GM12878 (cell line): ENCODE results near the gene ARRB2. TPM values are rescaled to one million over a fixed set of nuclear protein-coding genes. Genes with fewer than 3 reads are reported as not detected.
A peak's percentile ranks its signal among the peaks of the same experiment; 100 is the strongest.

Source experiments
- ATF2 ChIP-seq: IDR thresholded peaks from 2 replicates; pipeline ENCODE4 v1.6.1; 2012; ENCODE audit warnings: low read length, inconsistent platforms
- BCL11A ChIP-seq: IDR thresholded peaks from 2 replicates; pipeline ENCODE4 v1.6.1; 2011; ENCODE audit warnings: low read depth, low read length
- CBX5 ChIP-seq: sonication (generic); IDR thresholded peaks from 2 replicates; pipeline ENCODE4 v1.6.1; 2016; ENCODE audit warnings: low read depth, moderate library complexity, mild to moderate bottlenecking, inconsistent platforms
- E2F8 ChIP-seq: fragments of 450-650 bp; IDR thresholded peaks from 2 replicates; pipeline ENCODE4 v1.6.1; 2018; ENCODE audit warnings: mild to moderate bottlenecking, low read depth, moderate library complexity; ENCODE audit not compliant: partially characterized antibody
- HDGF ChIP-seq: fragments of 450-650 bp; IDR thresholded peaks from 2 replicates; pipeline ENCODE4 v1.6.1; 2016; ENCODE audit warnings: antibody characterized with exemption
- JUNB ChIP-seq: IDR thresholded peaks from 2 replicates; pipeline ENCODE4 v1.6.1; 2016; ENCODE audit warnings: antibody characterized with exemption, mild to moderate bottlenecking
- KLF5 ChIP-seq: fragments of 450-650 bp; IDR thresholded peaks from 2 replicates; pipeline ENCODE4 v1.6.1; 2014; ENCODE audit warnings: mild to moderate bottlenecking; ENCODE audit not compliant: partially characterized antibody
- MXI1 ChIP-seq: fragments of 150-350 bp; IDR thresholded peaks from 2 replicates; pipeline ENCODE4 v1.6.1; 2011; ENCODE audit warnings: low read depth, mild to moderate bottlenecking, inconsistent platforms, low read length, improper control_type of control experiment
- NFIC ChIP-seq: IDR thresholded peaks from 2 replicates; pipeline ENCODE4 v1.6.1; 2012; ENCODE audit warnings: low read depth, mild to moderate bottlenecking, inconsistent platforms, low read length, moderate library complexity
- NKRF ChIP-seq: fragments of 450-650 bp; conservative IDR thresholded peaks from 2 replicates; pipeline ENCODE4 v1.6.1; 2017; ENCODE audit warnings: mild to moderate bottlenecking, moderate library complexity
- NRF1 ChIP-seq: conservative IDR thresholded peaks from 2 replicates; pipeline ENCODE4 v1.6.1; 2011; ENCODE audit warnings: mild to moderate bottlenecking, low read depth, low read length, improper control_type of control experiment
- POU2F2 ChIP-seq: IDR thresholded peaks from 3 replicates; pipeline ENCODE4 v1.6.1; 2011; ENCODE audit warnings: low read depth, mild to moderate bottlenecking, low read length, borderline replicate concordance
- SIX5 ChIP-seq: IDR thresholded peaks from 2 replicates; pipeline ENCODE4 v1.6.1; 2011; ENCODE audit warnings: mild to moderate bottlenecking, low read depth, low read length, moderate library complexity; ENCODE audit not compliant: severe bottlenecking
- SRF ChIP-seq, 2 experiments: IDR thresholded peaks; 2 replicates each; pipeline ENCODE4 v1.6.1; 2011; ENCODE audit warnings: low read depth in 2 of 2, low read length in 2 of 2, mild to moderate bottlenecking in 1 of 2, moderate library complexity in 1 of 2
- SUZ12 ChIP-seq: fragments of 200-600 bp; sonication (generic); IDR thresholded peaks from one replicate; pipeline ENCODE4 v1.6.1; 2018; ENCODE audit warnings: antibody characterized with exemption, mild to moderate bottlenecking; ENCODE audit not compliant: unreplicated experiment
- ZNF217 ChIP-seq: fragments of 450-650 bp; IDR thresholded peaks from 2 replicates; pipeline ENCODE4 v1.6.1; 2017; ENCODE audit warnings: antibody characterized with exemption, mild to moderate bottlenecking
- polyA plus RNA-seq, 11 experiments: library from polyadenylated mRNA; depleted of rRNA in 4 of 11; unstranded in 6 of 11; stranded (reverse) in 5 of 11; fragments of >200 nt; fragmentation: Nextera tagmentation in 4 of 11; fragmentation: Illumina TruSeq in 1 of 11; extraction: Ambion mirVana in 4 of 11; extraction: Trizol in 1 of 11; gene quantifications; 1 replicate in 1 of 11; 2 replicates in 10 of 11; pipeline versions ENCODE4 v1.2.1 to v1.2.3, GENCODE V29; 2011 to 2016; ENCODE audit warnings: inconsistent platforms in 2 of 11, missing spikeins in 2 of 11, low read depth in 1 of 11
- total RNA-seq, 4 experiments: library from RNA; depleted of rRNA in 3 of 4; stranded (reverse); fragments of >200 nt in 3 of 4; fragmentation: Illumina TruSeq in 1 of 4; extraction: Trizol in 1 of 4; gene quantifications; 2 replicates each; pipeline versions ENCODE4 v1.2.1 to v1.2.3, GENCODE V29; 2013 to 2021
- TF ChIP-seq, protein P1 (sequence below): IDR thresholded peaks from 2 replicates; pipeline ENCODE4 v1.6.1; 2012; ENCODE audit warnings: low read depth, low read length, improper control_type of control experiment
- TF ChIP-seq, protein P2 (sequence below): IDR thresholded peaks from 2 replicates; pipeline ENCODE4 v1.6.1; 2011; ENCODE audit warnings: borderline replicate concordance, low read depth, mild to moderate bottlenecking, moderate library complexity, mixed read lengths, low read length; ENCODE audit not compliant: insufficient read depth; ENCODE audit errors: extremely low read length
- TF ChIP-seq, protein P3 (sequence below): fragments of 450-650 bp; IDR thresholded peaks from 2 replicates; pipeline ENCODE4 v1.6.1; 2017; ENCODE audit warnings: borderline replicate concordance
- TF ChIP-seq, protein P4 (sequence below), 3 experiments: IDR thresholded peaks in 2 of 3; conservative IDR thresholded peaks in 1 of 3; 2 replicates each; pipeline ENCODE4 v1.5.1; 2011; ENCODE audit warnings: low read depth in 3 of 3, low read length in 3 of 3, mild to moderate bottlenecking in 3 of 3, control low read depth in 2 of 3, moderate library complexity in 2 of 3, inconsistent platforms in 1 of 3, mixed read lengths in 1 of 3; ENCODE audit not compliant: control insufficient read depth in 2 of 3, insufficient read depth in 1 of 3; ENCODE audit errors: extremely low read depth in 1 of 3

The ARRB2 gene
- total and polyA plus RNA-seq, 10 of the 15 experiments (the other 5 are each of a cell fraction or from before 2014, with no cell fraction given) = 6.5 to 75.2 (median 43.1) TPM

GRCh38 chr17:4733073-4733531 lies 22.7 kb downstream of the ARRB2 start (continued):
- no peak for TF ChIP-seq SUZ12
- TF ChIP-seq HDGF = no peak
- TF ChIP-seq CBX5 = no peak
- no peak for TF ChIP-seq JUNB
- no peak for TF ChIP-seq E2F8
- TF ChIP-seq KLF5 = no peak
- no peak for TF ChIP-seq SIX5
- TF ChIP-seq, protein P1, sequence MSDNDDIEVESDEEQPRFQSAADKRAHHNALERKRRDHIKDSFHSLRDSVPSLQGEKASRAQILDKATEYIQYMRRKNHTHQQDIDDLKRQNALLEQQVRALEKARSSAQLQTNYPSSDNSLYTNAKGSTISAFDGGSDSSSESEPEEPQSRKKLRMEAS = no peak
- no peak for TF ChIP-seq POU2F2
- TF ChIP-seq MXI1 = no peak
- TF ChIP-seq NKRF = no peak
- TF ChIP-seq BCL11A = no peak
- no peak for TF ChIP-seq ATF2
- TF ChIP-seq ZNF217 = no peak
- TF ChIP-seq, protein P2, sequence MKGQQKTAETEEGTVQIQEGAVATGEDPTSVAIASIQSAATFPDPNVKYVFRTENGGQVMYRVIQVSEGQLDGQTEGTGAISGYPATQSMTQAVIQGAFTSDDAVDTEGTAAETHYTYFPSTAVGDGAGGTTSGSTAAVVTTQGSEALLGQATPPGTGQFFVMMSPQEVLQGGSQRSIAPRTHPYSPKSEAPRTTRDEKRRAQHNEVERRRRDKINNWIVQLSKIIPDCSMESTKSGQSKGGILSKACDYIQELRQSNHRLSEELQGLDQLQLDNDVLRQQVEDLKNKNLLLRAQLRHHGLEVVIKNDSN = no peak
- TF ChIP-seq, protein P3, sequence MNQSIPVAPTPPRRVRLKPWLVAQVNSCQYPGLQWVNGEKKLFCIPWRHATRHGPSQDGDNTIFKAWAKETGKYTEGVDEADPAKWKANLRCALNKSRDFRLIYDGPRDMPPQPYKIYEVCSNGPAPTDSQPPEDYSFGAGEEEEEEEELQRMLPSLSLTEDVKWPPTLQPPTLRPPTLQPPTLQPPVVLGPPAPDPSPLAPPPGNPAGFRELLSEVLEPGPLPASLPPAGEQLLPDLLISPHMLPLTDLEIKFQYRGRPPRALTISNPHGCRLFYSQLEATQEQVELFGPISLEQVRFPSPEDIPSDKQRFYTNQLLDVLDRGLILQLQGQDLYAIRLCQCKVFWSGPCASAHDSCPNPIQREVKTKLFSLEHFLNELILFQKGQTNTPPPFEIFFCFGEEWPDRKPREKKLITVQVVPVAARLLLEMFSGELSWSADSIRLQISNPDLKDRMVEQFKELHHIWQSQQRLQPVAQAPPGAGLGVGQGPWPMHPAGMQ = no peak
- no peak for TF ChIP-seq NFIC
- TF ChIP-seq SRF (IDR thresholded peaks at IDR 0.05; ENCODE audit: low read depth in 2 of 2, low read length in 2 of 2) = 0 out of 4 replicates have a peak, but pooled peaks of 1 of the 2 experiments have one; percentile 6
- TF ChIP-seq, protein P4, sequence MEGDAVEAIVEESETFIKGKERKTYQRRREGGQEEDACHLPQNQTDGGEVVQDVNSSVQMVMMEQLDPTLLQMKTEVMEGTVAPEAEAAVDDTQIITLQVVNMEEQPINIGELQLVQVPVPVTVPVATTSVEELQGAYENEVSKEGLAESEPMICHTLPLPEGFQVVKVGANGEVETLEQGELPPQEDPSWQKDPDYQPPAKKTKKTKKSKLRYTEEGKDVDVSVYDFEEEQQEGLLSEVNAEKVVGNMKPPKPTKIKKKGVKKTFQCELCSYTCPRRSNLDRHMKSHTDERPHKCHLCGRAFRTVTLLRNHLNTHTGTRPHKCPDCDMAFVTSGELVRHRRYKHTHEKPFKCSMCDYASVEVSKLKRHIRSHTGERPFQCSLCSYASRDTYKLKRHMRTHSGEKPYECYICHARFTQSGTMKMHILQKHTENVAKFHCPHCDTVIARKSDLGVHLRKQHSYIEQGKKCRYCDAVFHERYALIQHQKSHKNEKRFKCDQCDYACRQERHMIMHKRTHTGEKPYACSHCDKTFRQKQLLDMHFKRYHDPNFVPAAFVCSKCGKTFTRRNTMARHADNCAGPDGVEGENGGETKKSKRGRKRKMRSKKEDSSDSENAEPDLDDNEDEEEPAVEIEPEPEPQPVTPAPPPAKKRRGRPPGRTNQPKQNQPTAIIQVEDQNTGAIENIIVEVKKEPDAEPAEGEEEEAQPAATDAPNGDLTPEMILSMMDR (IDR thresholded peaks at IDR 0.05 in 2 of 3, conservative IDR thresholded peaks at IDR 0.05 in 1 of 3; ENCODE audit: control insufficient read depth in 2 of 3, extremely low read depth in 1 of 3, insufficient read depth in 1 of 3, low read depth in 3 of 3, low read length in 3 of 3) = peak; percentile 52 to 68 (median 58)
- no peak for TF ChIP-seq NRF1
